T-helper 1 cell treated with Interleukin-12 subunit alpha and Interleukin-12 subunit beta and Interleukin-4 antibody, amounts not matched to agents 30 μg/mL and 1 μg/mL, for 36 hours (primary cell): Measurements from ENCODE around the gene LYL1.
"Not testable (repeated sequence)": the region's sequence is repeated elsewhere in the genome, so short reads cannot be mapped to it uniquely, and the experiment has no call there.

ENCODE experiments used
- H3K27ac Mint-ChIP-seq: one replicate; pipeline ENCODE4 v1.8.0; 2021; ENCODE audit warnings: mild to moderate bottlenecking, mixed read lengths
- H3K27me3 Mint-ChIP-seq: one replicate; pipeline ENCODE4 v1.8.0; 2021; ENCODE audit warnings: low read depth, mixed read lengths
- H3K36me3 Mint-ChIP-seq: one replicate; pipeline ENCODE4 v1.8.0; 2021; ENCODE audit warnings: low read depth, mixed read lengths
- H3K4me1 Mint-ChIP-seq: one replicate; pipeline ENCODE4 v1.8.0; 2021; ENCODE audit warnings: low read depth, mixed read lengths
- H3K4me3 Mint-ChIP-seq: one replicate; pipeline ENCODE4 v1.8.0; 2021; ENCODE audit warnings: mild to moderate bottlenecking, moderate library complexity, mixed read lengths
- H3K9me3 Mint-ChIP-seq: one replicate; pipeline ENCODE4 v1.8.0; 2021; ENCODE audit warnings: mixed read lengths

Gene LYL1

DNA sequence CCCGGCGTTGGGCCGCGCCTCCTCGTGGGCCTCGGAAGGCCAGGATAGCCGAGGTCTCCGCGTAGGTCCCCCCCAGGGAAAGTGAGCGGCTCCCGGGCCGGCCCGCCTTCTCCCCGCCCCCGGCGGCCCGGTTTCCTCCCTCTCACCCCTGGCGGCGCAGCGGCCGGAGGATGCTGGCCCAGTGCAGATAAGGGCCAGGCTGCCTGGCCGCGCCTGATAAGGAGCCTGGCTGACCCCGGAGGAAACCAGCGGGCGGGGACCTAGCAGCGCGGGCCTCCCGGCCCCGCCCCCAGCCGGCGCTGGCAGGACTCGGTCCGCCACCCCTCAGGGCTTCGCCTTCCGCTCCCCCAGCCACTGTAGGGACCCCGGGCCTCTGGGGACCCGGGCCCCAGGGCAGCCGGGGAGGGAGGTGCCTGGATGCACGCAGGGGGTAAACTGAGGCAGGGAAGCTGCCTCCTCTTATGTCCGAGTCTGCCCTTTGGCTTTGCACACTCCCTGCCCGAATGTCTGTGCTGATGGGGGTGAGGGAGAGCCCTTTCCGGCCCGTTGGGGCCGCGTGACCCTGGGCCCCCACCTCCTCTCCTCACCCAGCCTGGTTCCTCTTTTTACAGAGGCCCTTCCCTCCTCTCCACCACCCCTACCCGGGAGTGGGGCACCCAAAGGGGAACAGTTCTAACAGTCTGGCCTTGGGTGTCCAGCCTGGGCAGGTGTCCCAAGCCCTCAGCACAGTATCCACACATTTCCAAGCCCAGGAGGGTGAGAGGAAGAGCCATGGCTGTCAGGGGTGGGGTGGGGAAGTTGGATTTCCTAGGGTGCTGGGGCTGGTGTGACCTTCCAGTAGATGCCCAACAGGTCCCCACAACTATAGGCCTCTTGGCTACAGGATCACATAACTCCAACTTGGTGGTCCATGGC is at the start of gene LYL1:
Gene LYL1, minus strand, starts transcription at position 193 of the 915 bp plus-strand sequence. CDS start 1,687 bp downstream, outside the sequence.
- peaks cover 28% of the 10 kb centered on the region for H3K4me1 Mint-ChIP-seq

DNA sequence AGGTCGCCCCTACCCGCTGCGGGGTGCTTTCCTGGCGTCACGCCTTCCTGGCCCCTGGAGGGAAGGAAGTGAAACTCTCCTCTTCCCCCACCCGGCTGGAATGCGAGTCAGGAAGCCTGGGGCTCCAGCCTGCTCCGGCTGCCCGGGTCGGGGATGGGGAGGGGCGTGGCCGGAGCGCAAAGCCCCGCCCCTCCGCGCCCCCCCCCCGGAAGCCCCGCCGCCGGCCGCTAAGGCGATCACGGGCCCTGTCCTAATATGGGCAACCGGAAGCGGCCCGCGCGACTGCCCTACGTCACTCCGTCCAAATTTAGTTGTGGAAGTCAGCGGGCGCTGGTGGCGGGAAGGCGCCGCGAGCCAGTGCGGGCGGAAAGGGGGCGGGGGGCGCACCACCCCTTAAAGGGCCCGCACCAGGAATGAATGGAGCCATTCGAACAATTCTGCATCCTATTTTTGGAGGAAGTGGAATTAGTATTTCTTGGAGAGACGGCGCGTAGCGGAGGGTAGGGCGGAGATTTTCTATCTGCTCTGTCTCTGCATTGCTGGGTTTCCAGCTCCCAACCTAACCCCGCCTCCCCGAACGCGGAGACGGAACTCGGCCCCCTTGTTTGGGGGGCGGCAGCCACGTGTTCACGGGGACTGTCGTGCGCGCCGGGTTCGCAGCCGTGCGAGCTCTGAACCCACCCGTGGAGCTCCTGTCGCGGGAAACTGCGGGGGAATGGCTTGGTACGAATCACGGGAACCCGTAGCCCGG is 49.1 kb upstream of the LYL1 start:
- Mint-ChIP-seq H3K27ac (peak overlapping the region; percentile 100), H3K36me3 (peaks cover 27% of the 10 kb centered on the region), H3K4me1 (peaks cover 44% of the 10 kb centered on the region)

More for the DNA sequence above, at the start of gene LYL1:
- Mint-ChIP-seq H3K36me3 (peaks cover 11% of the 10 kb centered on the region), H3K27me3 (peaks cover 11% of the 10 kb centered on the region), H3K27ac (peak within 1 kb of the TSS; percentile 39), H3K4me3 (peak within 1 kb of the TSS; percentile 53), H3K9me3 (peaks cover 5% of the 10 kb centered on the region)

DNA sequence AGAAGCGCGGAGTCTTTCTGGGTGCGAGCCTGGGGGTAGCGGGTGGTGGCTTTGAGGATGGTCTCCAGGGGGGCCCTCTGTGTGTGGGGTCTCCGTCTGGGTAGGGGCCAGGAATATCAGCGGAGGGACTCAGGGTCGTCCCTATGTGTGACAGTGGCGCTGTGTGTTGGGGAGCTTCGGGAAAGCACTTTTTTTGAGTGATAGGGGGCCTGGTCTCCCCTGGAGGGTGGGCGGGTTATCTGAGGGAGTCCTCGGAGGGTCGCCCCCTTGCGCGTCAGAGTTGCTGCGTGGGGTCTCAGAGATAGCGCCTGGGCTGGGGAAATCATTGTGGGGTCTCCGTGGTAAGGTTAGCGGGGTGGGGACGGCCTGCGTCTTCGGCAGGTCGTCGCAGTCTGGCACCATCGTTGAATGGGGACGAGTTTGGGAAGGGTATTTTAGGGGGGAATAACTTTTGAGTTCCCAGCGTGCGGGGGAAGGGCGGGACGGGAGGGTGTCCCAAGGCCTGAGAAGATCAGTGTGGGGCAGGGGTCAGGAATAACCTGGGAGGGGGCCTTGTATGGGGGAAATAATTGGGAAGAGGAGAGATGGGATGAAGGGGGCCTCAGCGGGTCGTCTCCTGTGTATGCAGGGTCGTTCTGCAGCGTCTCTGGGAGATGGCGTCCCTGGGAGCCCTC is 48.4 kb upstream of the LYL1 start:
- Mint-ChIP-seq H3K4me3 (peak overlapping the region; percentile 99), H3K36me3 (peaks cover 28% of the 10 kb centered on the region), H3K9me3 (no peaks in the 10 kb centered on the region)

More for the DNA sequence above, 49.1 kb upstream of the LYL1 start:
- no peaks in the 10 kb centered on the region for H3K9me3 Mint-ChIP-seq
- H3K27me3 Mint-ChIP-seq = peaks cover 9% of the 10 kb centered on the region
- peak overlapping the region; percentile 99 for H3K4me3 Mint-ChIP-seq

DNA sequence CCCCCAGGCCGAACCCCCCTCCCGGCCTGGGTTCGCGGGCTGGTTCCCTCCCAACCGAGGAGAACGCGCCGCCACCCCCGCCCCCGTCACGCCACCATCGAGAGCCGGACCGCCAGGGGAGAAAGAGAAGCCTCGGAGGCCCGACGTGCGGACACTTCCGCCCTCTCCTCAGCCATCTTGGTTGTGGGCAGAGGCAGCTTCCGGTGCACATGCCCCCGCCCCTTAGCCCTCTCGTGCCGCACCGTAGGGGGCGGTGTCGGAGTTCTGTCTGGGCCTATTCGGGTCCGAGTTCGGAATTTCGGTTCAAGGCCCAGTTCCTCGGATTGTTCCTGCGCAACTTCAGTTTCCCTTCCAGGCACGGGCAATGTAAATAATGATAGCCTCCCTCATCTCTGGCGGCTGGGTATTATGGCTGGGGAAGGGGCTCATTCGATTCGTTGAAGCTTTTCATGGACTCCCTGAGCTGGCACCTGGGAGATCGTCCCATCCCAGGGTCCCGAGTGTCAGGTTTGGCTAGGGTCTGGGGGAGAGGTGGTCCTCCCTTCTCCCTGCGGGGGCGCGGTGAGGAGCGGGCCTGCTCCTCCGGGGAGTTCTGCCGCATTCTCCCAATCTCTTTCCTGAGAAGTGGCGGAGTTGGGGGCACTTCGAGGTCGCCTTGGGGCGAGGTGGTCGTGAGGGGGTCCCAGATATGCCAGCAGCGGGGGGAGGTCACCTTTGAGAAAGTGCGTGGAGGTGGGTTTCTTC is 47.7 kb upstream of the LYL1 start, which contains the start of the genes IER2 and STX10:
Gene IER2, plus strand, starts transcription at position 225 of the 744 bp plus-strand sequence. CDS start 2,776 bp downstream, outside the sequence.
Gene STX10, minus strand, starts transcription at position 189 of the 744 bp plus-strand sequence. CDS start 202 bp downstream, outside the sequence.
- Mint-ChIP-seq H3K4me3 (peak within 1 kb of the TSS; percentile 99), H3K9me3 (no peaks in the 10 kb centered on the region), H3K4me1 (peaks cover 36% of the 10 kb centered on the region), H3K27me3 (peaks cover 9% of the 10 kb centered on the region), H3K36me3 (peaks cover 26% of the 10 kb centered on the region), H3K27ac (peak within 1 kb of the TSS; percentile 88)

More for the DNA sequence above, 48.4 kb upstream of the LYL1 start:
- H3K27ac Mint-ChIP-seq = peak overlapping the region; percentile 88
- peaks cover 38% of the 10 kb centered on the region for H3K4me1 Mint-ChIP-seq
- peaks cover 9% of the 10 kb centered on the region for H3K27me3 Mint-ChIP-seq

DNA sequence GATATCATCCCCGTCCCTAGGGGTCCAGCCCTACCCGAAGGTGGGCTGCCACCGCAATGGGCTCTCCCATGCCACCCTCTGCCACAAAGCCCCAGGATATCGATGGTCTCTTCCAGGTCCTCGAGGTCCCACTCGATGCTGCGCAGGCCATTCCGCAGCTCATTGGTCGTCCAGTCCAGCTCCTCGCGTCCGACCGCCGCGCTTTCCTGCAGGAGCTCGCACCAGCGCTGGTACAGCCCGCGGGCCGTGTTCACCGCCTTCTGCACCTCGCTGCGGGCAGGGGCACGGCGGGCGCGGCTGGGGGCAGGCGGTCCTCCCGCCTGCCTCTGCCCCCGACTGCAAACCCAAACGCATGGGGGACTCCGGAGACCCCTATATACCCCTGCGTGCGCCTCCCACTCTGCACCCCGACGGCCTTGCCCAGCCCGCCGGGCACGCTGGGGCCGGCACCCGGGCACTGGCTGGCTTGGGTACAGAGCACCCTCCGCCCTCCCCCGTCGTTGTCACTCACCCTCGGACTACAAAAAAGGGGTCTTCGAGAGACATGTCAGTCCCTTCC is 47.0 kb upstream of the LYL1 start:
- Mint-ChIP-seq H3K4me3 (peak overlapping the region; percentile 99), H3K36me3 (peaks cover 19% of the 10 kb centered on the region), H3K27ac (peak overlapping the region; percentile 88), H3K9me3 (no peaks in the 10 kb centered on the region), H3K27me3 (peaks cover 9% of the 10 kb centered on the region), H3K4me1 (peaks cover 33% of the 10 kb centered on the region)

DNA sequence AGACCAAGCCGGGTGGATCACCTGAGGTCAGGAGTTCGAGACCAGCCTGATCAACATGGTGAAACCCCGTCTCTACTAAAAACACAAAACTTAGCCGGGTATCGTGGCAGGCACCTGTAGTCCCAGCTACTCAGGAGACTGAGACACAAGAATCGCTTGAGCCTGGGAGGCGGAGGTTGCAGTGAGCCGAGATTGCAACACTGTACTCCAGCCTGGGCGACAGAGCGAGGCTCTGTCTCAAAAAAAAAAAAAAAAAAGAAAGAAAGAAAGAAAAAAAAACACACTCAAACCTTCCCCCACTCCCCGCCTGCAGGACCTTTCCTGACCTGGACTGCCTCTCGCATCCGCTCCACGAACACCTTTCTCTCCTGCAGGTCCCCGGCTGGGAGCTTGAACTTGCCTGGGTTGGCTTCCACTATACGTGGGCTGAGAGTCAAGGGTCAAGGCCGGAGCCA is 46.5 kb upstream of the LYL1 start:
- Mint-ChIP-seq H3K4me1 (peaks cover 31% of the 10 kb centered on the region), H3K4me3 (peak overlapping the region; percentile 86), H3K27ac (peak overlapping the region; percentile 69), H3K36me3 (peaks cover 15% of the 10 kb centered on the region)
- not testable (repeated sequence) for H3K9me3 Mint-ChIP-seq, H3K27me3 Mint-ChIP-seq

DNA sequence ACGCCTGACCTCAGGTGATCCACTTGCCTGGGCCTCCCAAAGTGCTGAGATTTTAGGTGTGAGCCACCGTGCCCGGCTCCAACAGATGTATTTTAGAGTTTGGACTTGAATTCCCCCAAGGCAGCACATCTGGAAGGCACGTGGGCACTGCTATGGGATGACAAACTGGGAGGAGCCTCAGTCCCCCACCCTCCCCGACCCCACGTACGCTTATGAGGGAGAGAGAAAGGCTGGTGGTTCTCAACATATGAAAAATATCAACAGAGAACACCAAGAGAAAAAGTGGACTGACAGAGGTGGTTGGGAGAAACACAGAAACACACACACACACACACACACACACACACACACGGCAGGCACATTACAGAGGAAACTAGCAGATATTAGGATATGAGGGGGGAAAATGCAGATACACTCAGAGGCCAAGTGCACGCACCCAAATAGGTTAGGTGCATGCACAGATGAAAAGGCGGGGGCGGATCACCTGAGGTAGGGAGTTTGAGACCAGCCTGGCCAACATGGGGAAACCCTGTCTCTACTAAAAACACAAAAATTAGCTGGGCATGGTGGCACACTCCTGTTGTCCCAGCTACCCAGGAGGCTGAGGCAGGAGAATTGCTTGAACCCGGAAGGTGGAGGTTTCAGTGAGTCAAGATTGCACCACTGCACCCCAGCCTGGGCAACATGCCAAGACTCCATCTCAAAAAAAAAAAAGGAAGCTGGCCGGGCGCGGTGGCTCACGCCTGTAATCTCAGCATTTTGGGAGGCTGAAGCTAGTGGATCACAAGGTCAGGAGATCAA is 44.3 kb upstream of the LYL1 start:
- Mint-ChIP-seq H3K4me1 (peaks cover 21% of the 10 kb centered on the region), H3K4me3 (peak overlapping the region; percentile 16), H3K27me3 (no peaks in the 10 kb centered on the region), H3K9me3 (no peaks in the 10 kb centered on the region), H3K27ac (no peak overlapping the region), H3K36me3 (peaks cover 7% of the 10 kb centered on the region)

DNA sequence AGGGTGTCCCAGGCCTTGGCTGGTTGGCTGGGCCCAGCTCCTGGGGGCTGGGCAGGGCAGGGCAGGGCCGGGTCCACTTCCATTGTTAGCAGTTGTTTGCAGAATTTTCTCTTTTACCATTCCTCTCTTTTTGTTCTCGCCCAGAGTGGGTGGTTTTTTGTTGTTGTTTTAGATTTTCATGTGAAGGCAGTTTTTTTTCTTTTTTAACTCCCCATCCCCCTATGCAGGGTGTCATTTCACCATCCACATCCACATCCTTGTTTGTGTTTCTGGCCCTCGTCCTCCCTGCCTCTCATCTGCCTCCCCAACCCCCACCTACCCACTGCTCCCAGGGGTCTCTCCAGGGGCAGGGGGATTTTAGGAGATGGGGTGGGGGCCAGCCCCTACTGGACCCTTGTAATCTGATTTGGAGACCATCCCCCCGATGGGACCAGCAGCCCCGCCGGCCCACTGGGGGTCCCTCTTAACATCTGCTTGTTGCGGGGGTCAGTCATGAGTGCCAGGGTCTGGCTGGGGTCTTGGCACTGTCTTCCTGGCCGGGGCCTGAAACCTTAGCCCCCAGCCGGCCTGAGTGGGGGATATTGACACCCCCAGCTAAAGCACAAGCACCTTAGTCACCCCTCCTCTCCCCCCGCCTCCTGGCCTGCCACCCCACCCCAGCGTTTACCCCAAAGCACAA is 37.1 kb upstream of the LYL1 start:
- Mint-ChIP-seq H3K4me3 (no peak overlapping the region), H3K9me3 (no peaks in the 10 kb centered on the region), H3K27ac (no peak overlapping the region), H3K4me1 (no peaks in the 10 kb centered on the region), H3K27me3 (no peaks in the 10 kb centered on the region), H3K36me3 (peaks cover 18% of the 10 kb centered on the region)

DNA sequence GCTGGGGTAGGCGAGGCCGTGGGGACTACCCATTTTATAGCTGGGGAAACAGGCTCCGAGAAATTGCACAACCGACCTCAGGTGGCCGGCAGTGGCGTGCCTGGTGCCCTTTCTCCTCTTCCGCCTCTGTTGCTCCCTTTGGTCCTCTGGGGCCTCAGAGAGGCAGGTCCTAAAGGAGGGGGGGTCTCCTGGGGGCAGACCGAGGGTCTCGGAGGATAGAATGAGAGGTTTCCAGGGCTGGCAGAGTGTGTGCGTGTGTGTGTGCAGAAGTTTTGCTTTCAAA is 36.2 kb upstream of the LYL1 start:
- Mint-ChIP-seq H3K27me3 (no peaks in the 10 kb centered on the region), H3K4me3 (no peak overlapping the region), H3K27ac (peak overlapping the region; percentile 45), H3K9me3 (no peaks in the 10 kb centered on the region), H3K36me3 (peaks cover 15% of the 10 kb centered on the region), H3K4me1 (no peaks in the 10 kb centered on the region)

DNA sequence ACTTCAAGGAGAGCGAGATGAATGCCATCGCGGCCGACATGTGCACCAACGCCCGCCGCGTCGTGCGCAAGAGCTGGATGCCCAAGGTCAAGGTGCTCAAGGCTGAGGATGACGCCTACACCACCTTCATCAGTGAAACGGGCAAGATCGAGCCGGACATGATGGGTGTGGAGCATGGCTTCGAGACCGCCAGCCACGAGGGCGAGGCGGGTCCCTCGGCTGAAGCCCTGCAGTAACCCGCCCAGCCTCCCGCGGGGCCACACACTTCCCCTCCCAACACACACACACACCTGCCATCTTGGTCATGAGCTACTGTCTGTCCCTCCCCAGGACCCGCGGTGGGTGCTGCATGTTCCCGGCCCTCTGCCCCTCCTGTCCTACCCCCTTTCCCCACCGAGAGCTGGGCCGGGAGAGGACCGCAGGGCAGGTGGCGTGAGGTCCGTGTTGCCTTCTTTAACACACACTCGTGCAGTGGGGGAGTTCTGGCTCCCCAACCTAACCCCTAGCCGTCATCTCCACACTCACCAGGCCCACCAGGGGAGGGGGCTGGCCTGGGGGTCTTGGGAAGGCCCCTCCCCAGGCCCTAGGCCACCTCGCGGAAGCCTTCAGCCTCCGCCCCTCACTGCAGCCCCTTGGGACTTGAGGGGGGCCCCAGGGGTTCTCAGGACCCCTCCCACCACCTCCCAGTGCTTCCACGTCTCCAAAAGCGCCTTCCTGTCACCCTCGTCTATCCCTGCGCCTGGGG is 35.7 kb upstream of the LYL1 start:
- no peaks in the 10 kb centered on the region for H3K9me3 Mint-ChIP-seq
- H3K36me3 Mint-ChIP-seq = peaks cover 14% of the 10 kb centered on the region

DNA sequence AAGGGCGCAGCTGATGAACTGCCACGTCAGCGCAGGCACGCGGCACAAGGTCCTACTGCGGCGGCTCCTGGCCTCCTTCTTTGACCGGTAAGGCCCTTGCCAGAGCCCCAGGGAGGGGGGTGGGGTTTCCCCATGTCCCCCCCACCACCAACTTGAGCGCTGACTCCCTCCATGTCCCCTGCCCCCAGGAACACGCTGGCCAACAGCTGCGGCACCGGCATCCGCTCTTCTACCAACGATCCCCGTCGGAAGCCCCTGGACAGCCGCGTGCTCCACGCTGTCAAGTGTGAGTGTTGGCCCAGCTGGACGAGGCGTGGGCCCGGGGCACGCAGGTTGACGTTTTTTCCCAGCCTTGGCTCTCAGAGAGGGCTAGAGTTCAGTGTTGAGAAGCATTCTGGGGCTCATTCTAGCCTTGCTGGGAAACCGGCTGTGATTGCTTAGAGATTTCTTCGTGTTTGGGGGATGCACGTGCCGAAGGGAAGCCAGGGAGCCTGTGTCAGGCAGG is 34.7 kb upstream of the LYL1 start:
- Mint-ChIP-seq H3K4me1 (peaks cover 13% of the 10 kb centered on the region), H3K27me3 (no peaks in the 10 kb centered on the region), H3K9me3 (no peaks in the 10 kb centered on the region), H3K36me3 (peaks cover 19% of the 10 kb centered on the region), H3K27ac (no peak overlapping the region), H3K4me3 (no peak overlapping the region)

More for the DNA sequence above, 35.7 kb upstream of the LYL1 start:
- Mint-ChIP-seq H3K27me3 (no peaks in the 10 kb centered on the region), H3K4me3 (no peak overlapping the region), H3K27ac (peak overlapping the region; percentile 45), H3K4me1 (peaks cover 3% of the 10 kb centered on the region)
